H1 (cell line): ENCODE measurements around the gene FRS2.

Source experiments
- CTCF ChIP-seq, 3 experiments: IDR thresholded peaks; 1 replicate in 2 of 3; 2 replicates in 1 of 3; pipeline versions ENCODE4 v1.5.1 to v1.6.1; 2011; ENCODE audit warnings: low read length in 3 of 3, mild to moderate bottlenecking in 3 of 3, inconsistent platforms in 2 of 3, low read depth in 1 of 3, moderate library complexity in 1 of 3; ENCODE audit not compliant: insufficient read depth in 1 of 3; ENCODE audit errors: control extremely low read depth in 1 of 3
- POLR2A ChIP-seq, 2 experiments: IDR thresholded peaks; 1 replicate in 1 of 2; 2 replicates in 1 of 2; pipeline ENCODE4 v1.6.1; 2011; ENCODE audit warnings: low read depth in 2 of 2, low read length in 2 of 2, mild to moderate bottlenecking in 2 of 2; ENCODE audit errors: control extremely low read depth in 1 of 2
- POLR2AphosphoS5 ChIP-seq: IDR thresholded peaks from 2 replicates; pipeline ENCODE4 v1.6.1; 2011; ENCODE audit warnings: low read depth, low read length
- RAD21 ChIP-seq, 2 experiments: IDR thresholded peaks in 1 of 2; conservative IDR thresholded peaks in 1 of 2; 2 replicates each; pipeline ENCODE4 v1.6.1; 2011; ENCODE audit warnings: low read depth in 2 of 2, low read length in 2 of 2, improper control_type of control experiment in 1 of 2, inconsistent platforms in 1 of 2, mild to moderate bottlenecking in 1 of 2, moderate library complexity in 1 of 2
- TF ChIP-seq, protein P1 (sequence below): IDR thresholded peaks from 2 replicates; pipeline ENCODE4 v1.6.1; 2012; ENCODE audit warnings: inconsistent platforms
- TF ChIP-seq, protein P2 (sequence below): IDR thresholded peaks from 2 replicates; pipeline ENCODE4 v1.6.1; 2012; ENCODE audit warnings: low read length, inconsistent platforms

- TF ChIP-seq RAD21 (IDR thresholded peaks at IDR 0.05 in 1 of 2, conservative IDR thresholded peaks at IDR 0.05 in 1 of 2; ENCODE audit: low read depth in 2 of 2, low read length in 2 of 2), result no peak
- no peak for TF ChIP-seq POLR2A (IDR thresholded peaks at IDR 0.05; ENCODE audit: control extremely low read depth in 1 of 2, low read depth in 2 of 2, low read length in 2 of 2)
- TF ChIP-seq, protein P1, sequence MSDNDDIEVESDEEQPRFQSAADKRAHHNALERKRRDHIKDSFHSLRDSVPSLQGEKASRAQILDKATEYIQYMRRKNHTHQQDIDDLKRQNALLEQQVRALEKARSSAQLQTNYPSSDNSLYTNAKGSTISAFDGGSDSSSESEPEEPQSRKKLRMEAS, result no peak
- TF ChIP-seq, protein P2, sequence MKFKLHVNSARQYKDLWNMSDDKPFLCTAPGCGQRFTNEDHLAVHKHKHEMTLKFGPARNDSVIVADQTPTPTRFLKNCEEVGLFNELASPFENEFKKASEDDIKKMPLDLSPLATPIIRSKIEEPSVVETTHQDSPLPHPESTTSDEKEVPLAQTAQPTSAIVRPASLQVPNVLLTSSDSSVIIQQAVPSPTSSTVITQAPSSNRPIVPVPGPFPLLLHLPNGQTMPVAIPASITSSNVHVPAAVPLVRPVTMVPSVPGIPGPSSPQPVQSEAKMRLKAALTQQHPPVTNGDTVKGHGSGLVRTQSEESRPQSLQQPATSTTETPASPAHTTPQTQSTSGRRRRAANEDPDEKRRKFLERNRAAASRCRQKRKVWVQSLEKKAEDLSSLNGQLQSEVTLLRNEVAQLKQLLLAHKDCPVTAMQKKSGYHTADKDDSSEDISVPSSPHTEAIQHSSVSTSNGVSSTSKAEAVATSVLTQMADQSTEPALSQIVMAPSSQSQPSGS, result no peak
- no peak for TF ChIP-seq POLR2AphosphoS5
- no peak for TF ChIP-seq CTCF (IDR thresholded peaks at IDR 0.05; ENCODE audit: control extremely low read depth in 1 of 3, insufficient read depth in 1 of 3, low read depth in 1 of 3, low read length in 3 of 3)
These were observed 5.2 kb downstream of the FRS2 start for GRCh38 chr12:69475237-69475975.
